HG02938 (cell line): ENCODE results near the gene HIVEP3.
A peak's percentile ranks its signal among the peaks of the same experiment; 100 is the strongest.

Experiments
- ATAC-seq: cut with Tn5 transposase; IDR thresholded peaks from one replicate; pipeline ENCODE4 v1.9.1; 2021; ENCODE audit warnings: mild to moderate bottlenecking, moderate library complexity; ENCODE audit not compliant: unreplicated experiment

Gene HIVEP3

DNA sequence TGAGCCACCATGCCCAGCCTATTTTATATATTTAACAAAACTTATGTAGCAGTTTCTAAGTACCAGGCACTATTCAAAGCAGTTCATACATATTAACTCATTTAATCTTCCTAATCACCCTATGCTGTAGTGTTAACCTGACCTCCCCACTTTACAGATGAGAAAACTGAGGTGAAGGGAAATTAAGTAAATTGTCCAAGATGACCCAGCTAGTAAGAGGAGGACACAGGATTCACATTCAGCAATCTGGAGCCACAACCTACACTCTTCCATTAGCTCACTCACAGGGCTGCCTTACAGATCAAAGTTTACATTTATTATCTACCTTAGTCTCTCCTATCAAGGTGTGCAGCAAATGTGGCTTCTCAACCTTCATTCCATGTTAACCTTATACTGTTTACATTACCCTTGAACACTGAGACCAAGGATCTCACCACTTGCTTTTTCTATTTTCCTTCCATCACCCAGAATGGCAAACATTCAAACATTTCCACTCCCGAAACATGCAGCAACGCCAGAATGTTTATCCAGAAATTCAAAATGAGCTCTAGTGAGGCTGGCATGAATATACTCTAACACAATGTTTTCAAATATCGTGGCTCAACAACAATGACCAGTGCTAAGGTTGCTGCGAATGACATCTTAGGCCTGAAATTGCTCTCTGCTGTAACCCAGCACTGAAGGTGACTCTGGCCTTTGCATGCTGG lies 24.5 kb downstream of the HIVEP3 start:
- ATAC-seq, result no peak

DNA sequence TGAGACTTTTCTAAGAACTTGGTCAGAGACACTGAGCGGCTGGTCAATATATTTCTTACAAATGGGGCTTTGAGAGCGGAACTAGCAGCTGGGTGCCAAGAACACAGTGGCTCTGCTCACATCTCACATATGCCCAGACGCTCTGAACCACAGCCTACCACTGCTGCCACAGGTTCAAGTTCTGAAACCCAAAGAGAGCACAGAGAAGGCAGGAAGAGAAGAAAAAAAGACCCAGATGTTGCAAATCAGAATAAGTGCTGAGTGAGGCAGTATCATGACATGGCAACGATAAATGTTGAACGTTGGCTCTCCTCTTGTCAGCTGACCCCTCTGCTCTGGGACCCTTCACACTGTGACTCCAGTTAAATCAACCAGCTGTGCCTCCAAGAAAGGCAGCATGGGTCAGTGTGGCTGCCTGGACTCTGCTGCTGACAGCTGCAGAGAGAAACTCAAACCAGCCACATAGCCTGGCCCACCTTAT lies 26.4 kb downstream of the HIVEP3 start:
- ATAC-seq, result no peak

DNA sequence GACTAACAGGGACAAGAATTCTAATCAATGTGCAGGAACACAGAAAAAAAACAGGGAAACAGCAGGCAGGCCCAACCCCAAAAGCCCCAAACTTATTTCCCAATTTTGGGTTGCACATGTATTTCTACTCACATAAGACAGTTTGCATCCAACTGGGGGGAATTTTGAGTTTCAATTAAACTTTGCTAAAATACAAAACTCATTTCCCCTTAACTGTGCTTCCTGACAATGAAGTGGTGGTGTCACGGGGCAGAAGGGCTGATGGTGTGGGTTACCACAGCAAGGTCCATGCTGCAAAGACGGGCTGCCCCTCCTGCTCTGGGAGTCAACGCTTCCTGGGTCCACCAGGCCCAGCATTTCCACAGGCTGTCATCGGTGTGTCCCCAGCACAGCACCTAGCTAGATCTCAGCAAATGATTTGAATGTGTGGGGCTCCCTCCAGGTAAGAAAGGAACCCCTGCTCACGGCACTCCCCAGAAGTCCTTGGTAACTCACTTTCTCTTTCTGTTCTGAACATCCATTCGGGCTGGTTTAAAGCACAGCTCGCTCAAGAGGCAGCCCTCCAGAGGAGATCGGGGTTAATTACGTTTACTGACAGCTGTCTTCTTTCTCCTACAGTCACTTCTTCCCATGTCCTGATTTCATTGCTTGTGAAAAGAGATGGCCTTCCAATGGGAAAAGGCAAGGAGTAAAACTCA lies 27.4 kb downstream of the HIVEP3 start:
- peak; percentile 87 for ATAC-seq

DNA sequence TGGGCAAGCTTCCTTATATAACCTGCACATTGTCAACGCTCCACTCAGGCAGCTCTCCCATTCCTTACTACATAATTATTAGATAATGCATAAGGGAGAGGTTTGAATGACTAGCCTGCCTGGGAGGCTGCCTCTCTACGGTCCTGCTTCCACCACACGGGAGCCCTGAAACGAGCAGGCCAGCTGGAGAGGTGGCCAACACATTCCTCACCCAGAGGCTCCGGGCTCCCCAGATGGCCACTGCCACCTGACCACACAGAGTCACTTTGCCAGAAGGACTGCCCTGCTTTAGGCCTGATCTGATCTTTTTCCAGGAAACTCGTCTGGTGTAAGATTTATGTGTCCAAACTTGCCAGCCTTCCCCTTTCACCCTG lies 27.9 kb downstream of the HIVEP3 start:
- no peak for ATAC-seq

DNA sequence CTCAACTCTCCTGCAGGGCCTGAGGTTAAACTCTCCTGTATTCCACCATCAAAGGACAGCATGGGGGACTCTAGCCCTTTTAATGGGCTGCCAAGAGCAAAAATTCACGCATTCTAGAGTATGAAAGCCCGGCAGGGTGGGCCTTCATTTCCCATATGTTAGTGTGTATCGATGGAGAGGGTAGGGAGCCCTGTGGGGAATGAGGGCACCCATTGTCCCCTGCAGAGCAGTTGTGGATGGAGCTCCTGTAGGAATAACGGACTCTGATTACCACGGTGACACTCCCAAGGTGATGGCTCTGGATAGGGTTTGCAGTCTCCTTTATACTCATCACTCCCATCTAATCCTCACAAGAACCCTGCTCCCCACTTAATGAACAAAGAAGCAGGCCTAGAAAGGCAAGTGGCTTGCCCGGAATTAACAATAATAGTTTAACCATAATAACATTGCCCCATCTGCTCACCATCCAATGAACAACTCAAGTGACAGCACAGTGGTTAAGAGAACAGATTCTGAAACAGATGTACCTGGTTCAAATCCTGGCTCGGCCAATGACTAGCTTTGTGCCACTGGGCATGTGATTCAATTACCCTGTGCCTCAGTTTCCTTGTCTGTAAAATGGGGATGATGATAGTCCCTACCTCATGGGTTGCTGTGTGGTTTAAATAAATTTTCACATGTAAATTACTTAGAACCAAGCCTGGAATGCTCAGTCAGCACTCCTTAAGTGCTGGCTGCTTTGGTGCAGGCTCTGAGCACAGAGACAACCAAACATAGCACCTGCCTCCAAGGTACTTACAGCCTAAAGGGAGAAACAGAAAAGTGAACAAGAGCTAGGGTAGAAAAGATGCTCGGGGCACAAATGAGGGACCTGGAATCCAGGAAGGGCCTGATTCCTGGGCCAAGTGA lies 29.0 kb downstream of the HIVEP3 start:
- no peak for ATAC-seq

DNA sequence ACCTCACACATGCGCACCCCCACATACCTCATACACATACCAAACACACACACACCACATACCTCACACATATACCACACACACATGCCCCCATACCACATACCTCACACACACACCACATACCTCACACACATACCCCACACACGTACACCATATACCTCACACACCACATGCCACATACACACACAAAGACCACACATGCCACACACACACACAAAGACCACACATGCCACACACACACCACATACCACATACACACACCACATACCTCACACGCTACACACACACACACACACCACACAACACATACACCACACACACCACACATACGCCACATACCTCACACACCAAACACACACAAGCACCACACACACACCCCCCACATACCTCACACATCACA lies 30.0 kb downstream of the HIVEP3 start:
- no peak for ATAC-seq

DNA sequence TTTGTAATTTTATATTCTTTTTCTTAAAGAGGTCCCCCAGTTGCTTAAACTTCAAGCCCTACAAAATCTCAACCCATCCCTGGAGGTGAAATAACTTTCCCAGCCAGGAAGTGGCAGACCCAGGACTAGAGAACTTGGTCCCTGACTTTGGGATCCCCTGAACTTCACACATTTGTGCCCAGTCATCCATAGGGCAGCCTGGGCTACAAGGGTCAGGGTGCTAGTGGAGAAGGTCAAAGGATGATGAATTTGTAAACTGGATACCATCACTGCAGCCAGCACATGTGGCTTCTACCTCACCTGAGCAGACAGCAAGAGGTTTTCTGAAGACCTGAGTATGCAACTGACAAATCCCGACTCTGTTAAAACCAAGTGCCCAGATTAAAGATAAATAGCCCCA lies 31.4 kb downstream of the HIVEP3 start:
- no peak for ATAC-seq

DNA sequence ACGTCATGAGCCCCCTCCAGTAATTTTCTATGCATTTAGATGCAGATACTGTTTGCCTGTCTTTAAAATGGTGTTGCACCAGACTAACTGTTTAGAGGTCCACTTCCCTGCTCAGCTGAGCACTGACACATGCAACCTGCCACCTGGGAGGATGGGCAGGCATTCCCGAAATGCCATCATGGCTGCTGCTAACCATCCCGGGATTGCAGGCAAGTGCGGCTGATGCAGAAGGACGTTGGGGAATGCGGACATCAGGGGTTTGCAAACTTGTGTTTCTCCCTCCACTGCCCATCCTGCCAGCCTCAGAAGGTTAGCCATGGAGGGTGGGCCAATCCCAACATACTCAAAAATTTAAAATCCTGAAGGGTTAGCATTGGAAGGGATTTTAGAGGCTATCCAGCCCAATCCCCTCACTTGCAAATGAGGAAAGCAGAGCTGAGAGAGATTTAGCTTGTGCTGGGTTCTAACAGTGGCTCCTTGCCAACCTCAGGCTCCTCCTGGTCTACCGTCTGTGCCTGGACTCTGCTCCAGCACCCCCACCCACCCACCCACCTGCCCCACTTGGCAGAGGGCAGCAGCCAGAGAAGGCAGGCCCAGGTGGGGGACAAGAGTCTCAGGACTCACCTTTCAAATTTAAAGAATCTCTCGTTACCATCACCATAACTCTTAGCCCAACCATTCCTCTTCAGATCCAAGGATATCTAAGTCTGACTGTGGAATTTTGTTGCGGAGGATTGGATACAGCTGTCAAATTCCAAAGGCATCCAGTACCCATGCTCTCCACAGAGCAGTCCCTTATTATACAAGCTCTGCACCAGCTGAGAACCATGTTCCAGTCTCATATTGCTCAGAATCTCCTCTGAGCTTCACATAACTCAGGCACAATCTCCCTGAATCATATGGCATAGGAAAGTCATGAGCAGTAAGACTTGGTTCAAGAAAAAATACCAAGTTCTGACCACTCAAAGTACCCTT lies 34.2 kb downstream of the HIVEP3 start:
- ATAC-seq, result no peak

DNA sequence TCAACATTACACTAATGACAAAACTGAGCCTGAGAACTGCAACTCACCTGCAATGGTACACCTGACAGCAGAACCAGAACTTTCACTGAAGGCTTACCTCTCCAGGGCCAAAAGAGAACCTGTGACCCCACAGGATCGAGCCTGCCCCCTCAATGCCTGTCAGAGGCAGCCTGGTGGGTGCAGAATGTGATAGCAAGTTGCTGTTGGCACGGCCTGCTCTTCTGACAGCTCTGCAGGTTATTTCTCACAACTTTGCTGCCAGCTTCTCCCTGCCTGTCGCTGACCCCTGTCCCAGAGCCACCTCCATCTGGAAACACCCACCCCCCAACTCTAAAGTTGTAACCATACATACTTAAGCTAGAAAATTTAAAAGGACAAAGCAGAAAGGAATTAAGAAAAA lies 35.2 kb downstream of the HIVEP3 start:
- ATAC-seq, result no peak

DNA sequence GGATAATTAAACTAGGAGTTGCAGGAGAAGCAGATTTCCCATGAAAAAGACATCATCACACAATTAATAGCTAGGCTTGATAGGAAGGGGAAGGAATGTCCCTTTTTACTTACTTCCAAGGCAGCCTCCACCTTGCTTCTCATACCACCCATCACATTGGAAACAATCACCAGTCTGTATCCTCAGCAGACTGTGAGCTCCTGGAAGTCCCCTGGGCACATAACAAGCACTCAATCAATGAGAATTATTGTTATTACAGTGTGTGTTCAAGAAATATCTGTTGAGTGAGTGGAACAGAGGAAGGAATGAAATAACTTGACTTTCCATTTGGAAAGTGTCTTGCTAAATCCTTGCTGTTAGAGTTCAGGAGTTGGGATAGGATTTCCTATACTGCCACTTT lies 36.2 kb downstream of the HIVEP3 start:
- no peak for ATAC-seq

DNA sequence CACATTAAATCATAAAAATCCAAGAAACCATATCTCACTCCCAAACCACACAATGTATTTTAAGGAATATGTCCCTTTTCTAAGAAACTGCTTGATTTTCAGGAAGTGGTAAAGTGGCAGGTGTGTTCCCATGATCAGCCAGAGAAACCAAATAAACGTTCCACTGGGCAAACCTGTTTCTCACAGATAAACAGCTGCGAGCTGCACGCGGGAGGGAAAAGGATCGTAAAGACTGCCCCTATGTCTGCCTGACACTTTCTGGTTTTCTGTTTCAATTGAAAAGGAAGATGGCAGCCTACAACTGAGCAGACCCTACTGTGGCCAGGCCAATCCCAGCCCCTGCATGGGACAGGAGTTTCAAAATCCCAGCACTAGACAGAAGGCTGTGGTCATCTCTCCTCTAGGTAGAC lies 36.6 kb downstream of the HIVEP3 start:
- no peak for ATAC-seq

DNA sequence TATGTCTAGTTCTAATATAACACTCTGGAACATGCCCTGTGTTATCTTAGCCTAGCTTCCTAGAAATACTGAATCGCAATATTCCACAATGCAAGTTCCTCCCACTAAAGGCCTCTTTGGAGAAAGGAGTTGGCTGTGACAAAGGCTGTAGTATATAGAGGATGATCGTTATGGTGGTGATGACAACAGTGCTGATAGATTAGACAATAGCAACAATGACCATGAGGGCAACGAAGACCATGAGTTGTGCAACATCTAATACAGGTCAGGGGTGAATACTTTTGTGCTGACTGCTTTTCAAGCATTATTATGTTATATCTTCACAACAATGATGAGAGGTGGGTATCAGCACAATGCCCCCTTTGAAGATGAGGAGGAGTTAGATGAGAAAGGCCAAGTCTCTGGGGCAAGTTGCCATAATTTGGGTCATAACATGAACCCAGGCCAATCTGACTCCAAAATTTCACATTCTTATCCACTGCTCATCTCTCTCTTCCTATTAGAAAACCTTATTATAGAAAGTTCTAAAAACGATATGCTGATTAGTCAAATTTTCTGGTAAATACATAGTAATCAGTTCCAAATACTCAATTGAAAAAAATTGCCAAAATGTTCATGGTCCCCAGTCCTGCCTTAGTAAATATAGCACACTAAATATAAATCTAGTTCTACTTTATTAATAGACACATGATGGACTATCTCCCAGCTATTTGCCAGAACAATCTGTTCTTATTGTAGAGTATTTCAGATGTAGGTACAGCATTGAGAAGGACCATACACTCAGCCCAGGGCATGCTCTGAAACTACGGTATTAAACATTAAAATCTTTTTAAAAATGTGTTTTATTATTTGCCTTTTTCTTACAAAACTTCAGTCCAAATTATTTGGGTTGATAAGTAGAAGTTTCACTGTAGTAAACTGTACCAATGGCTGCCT lies 37.5 kb downstream of the HIVEP3 start:
- no peak for ATAC-seq

DNA sequence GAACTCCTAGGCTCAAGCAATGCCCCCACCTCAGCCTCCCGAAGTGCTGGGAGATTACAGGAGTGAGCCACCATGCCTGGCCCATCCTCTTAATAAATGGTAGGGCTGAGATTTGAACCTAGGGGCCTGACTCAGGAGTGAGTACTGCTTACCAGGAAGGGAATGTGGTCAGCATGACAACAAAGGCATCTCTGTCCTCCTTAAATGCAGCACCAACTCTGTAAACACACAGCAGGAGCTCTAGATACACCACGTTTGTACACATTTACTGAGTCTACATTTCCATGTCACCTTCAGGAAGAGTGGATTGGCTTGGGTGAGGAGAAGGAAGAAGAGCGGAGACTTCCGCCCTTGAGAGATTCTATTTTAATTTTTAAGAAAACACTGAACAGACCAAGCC lies 38.5 kb downstream of the HIVEP3 start:
- no peak for ATAC-seq

DNA sequence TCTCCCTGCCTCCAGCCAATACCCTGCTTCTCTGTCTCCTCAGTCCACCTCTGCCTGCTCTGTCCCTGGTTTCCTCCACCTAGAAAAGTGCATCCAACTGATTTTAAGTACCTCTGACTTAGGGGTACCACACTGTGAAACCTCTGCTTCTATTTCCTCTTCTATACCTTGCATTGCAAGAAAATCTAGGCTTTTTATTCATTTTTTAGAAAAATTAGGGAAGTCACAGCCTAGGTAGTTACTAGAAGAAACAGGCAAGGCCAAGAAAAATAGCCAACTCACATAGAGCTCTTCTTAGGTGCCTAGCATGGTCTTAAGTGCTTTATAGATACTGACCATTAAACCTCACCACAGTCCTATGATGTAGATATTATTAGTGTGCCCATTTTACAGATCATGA lies 39.1 kb downstream of the HIVEP3 start:
- no peak for ATAC-seq

DNA sequence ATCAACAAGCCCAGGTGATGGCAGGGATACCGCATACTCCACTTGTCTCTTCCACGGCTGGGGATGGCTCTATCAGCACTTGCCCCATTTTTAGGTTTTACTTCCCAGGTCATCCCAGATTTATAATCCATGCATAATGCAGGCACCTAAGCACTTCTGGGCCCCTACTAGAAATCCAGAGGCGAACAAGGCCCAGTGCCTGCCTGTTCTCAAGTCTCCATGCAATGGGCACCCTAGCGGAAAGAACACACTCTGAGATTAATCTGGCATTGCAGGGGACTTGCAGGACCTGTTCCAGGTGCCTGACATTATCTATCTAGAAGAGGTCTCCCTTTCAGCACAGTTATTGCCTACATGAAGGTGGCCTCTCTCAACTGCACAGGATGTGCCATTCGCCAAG lies 39.8 kb downstream of the HIVEP3 start:
- ATAC-seq, result no peak

DNA sequence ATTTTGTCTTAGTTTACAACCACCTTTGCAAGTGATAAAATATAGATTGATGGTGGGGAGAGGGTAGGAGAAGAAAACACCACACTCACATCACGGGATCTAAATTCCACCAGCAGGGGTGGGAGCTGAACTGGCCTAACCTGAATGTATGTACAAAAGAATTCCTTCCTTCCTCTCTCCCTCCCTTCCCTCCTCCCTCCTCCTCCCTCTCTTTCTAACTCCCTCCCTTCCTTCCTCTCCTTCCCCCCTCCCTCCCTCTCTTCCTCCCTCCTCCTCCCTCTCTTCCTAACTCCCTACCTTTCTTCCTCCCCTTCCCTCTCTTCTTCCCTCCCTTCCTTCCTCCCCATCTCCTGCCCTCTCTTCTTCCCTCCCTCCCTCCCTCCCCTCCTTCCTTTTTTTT lies 40.2 kb downstream of the HIVEP3 start:
- no peak for ATAC-seq

DNA sequence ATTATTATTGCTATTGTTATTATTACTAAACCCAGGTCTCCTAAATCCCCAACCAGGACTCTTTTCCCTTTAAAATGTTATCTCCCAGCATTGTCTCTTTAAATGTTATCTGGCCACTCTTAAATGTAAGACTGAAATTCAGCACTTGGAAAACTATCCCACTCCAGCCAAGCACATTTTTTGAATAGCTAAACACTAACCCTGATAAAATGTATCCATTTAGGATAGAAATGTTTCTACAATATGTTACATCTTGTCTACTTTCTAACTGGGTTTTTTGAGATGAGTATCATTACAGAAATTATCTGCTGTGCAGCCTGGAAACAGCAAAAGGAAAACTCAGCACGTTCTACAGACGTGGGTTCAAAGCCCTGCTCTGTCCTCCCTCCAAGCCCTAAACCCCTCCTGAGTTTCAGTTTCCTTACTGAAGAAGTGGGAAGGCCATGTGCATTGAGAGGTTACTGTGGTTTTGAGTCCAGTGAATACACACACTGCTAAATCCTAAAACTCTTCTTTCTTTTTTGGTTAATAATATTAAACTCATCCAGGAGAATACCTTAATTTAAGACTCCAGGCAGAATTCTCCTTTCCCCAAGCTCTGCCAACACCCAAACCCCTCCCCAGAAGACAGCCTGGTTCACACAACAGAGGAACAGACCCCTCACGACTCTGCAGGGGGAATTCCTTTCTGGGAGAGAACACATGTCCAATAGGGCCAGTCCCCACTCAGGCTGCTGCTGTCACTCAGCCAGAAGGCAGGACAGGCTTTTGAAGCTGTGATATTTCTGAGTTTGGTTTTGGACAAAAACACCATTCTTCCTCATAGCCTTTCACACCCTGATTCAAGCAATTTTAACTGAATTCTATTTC lies 41.9 kb downstream of the HIVEP3 start:
- no peak for ATAC-seq

DNA sequence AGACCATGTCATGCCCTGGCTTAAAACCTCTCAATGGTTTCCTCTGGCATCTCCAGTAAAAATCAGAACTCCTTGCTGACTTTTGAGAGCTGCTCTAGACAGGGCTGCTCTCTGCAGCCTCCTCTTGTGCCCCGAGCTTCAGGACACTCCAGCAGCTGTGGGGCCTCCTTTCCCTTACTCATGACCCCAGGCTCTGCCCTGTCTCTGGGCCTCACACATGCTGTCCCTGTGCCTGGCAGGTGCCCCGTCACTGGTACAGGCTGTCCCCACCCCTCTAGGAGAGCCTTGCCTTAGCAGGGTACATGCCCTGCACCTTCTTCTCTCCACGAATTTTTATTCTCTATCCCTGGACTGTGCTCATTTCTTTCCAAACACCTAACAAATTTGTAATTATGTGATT lies 43.2 kb downstream of the HIVEP3 start:
- ATAC-seq, result no peak
